ENCODE measurements around the gene SERPINA5.
"Not testable (repeated sequence)": the region's sequence is repeated elsewhere in the genome, so short reads cannot be mapped to it uniquely, and the experiment has no call there.

The SERPINA5 gene

GRCh38 chr14:94600148-94600545 lies 18.9 kb downstream of the SERPINA5 start:
- no peak for TF ChIP-seq MAX (IDR thresholded peaks at IDR 0.05; ENCODE audit: low read depth, low read length)
- TF ChIP-seq POLR2A (IDR thresholded peaks at IDR 0.05; ENCODE audit: extremely low read depth, insufficient read length) = no peak
- TF ChIP-seq CTCF (IDR thresholded peaks at IDR 0.05; ENCODE audit: low read depth, low read length) = no peak
- TF ChIP-seq MYC (IDR thresholded peaks at IDR 0.05; ENCODE audit: low read depth, low read length) = no peak
- H3K4me3 ChIP-seq (ENCODE audit: low read depth, low read length) = no peak overlapping the region
- no peak for DNase-seq (ENCODE audit: low read depth)

- TF ChIP-seq MYC (IDR thresholded peaks at IDR 0.05; ENCODE audit: low read depth, low read length) = no peak
- TF ChIP-seq POLR2A (IDR thresholded peaks at IDR 0.05; ENCODE audit: extremely low read depth, insufficient read length) = no peak
- TF ChIP-seq CTCF (IDR thresholded peaks at IDR 0.05; ENCODE audit: low read depth, low read length) = no peak
- no peak for TF ChIP-seq MAX (IDR thresholded peaks at IDR 0.05; ENCODE audit: low read depth, low read length)
- H3K4me3 ChIP-seq (ENCODE audit: low read depth, low read length) = no peak overlapping the region
- peak; percentile 14 for DNase-seq (ENCODE audit: low read depth)
Measured at GRCh38 chr14:94601884-94602391, 20.7 kb downstream of the SERPINA5 start.

- no peak for DNase-seq (ENCODE audit: low read depth)
- TF ChIP-seq POLR2A (IDR thresholded peaks at IDR 0.05; ENCODE audit: extremely low read depth, insufficient read length) = no peak
- no peak for TF ChIP-seq MAX (IDR thresholded peaks at IDR 0.05; ENCODE audit: low read depth, low read length)
- TF ChIP-seq CTCF (IDR thresholded peaks at IDR 0.05; ENCODE audit: low read depth, low read length) = no peak
- TF ChIP-seq MYC (IDR thresholded peaks at IDR 0.05; ENCODE audit: low read depth, low read length) = no peak
- H3K4me3 ChIP-seq (ENCODE audit: low read depth, low read length) = no peak overlapping the region
Measured at GRCh38 chr14:94602722-94603121, 21.5 kb downstream of the SERPINA5 start.

- no peak for TF ChIP-seq CTCF (IDR thresholded peaks at IDR 0.05; ENCODE audit: low read depth, low read length)
- no peak for TF ChIP-seq MYC (IDR thresholded peaks at IDR 0.05; ENCODE audit: low read depth, low read length)
- TF ChIP-seq MAX (IDR thresholded peaks at IDR 0.05; ENCODE audit: low read depth, low read length) = no peak
- TF ChIP-seq POLR2A (IDR thresholded peaks at IDR 0.05; ENCODE audit: extremely low read depth, insufficient read length) = no peak
- no peak overlapping the region for H3K4me3 ChIP-seq (ENCODE audit: low read depth, low read length)
- no peak for DNase-seq (ENCODE audit: low read depth)
Measured at GRCh38 chr14:94605361-94605760, 24.1 kb downstream of the SERPINA5 start.

- not testable (repeated sequence) for DNase-seq (ENCODE audit: low read depth)
Measured at GRCh38 chr14:94608966-94609365, 27.7 kb downstream of the SERPINA5 start.

GRCh38 chr14:94611179-94611578 lies 30.0 kb downstream of the SERPINA5 start:
- H3K4me3 ChIP-seq (ENCODE audit: low read depth, low read length) = no peak overlapping the region
- TF ChIP-seq POLR2A (IDR thresholded peaks at IDR 0.05; ENCODE audit: extremely low read depth, insufficient read length) (no peak), MYC (IDR thresholded peaks at IDR 0.05; ENCODE audit: low read depth, low read length) (no peak), CTCF (IDR thresholded peaks at IDR 0.05; ENCODE audit: low read depth, low read length) (no peak), MAX (IDR thresholded peaks at IDR 0.05; ENCODE audit: low read depth, low read length) (no peak)
- DNase-seq (ENCODE audit: low read depth) = no peak

More at GRCh38 chr14:94608966-94609365, 27.7 kb downstream of the SERPINA5 start:
- not testable (repeated sequence) for H3K4me3 ChIP-seq (ENCODE audit: low read depth, low read length)

Data from NB4 (cell line).